Adipose tissue (tissue), 3 donors: Measurements from ENCODE around the gene SLX9. TPM values are rescaled to one million over a fixed set of nuclear protein-coding genes. Genes with fewer than 3 reads are reported as not detected.

Experiments
- H3K27ac ChIP-seq: one replicate; pipeline ENCODE4 v1.5.1; 2013; ENCODE audit warnings: low read depth, low read length
- WGBS, 3 donors: extraction: QIAGEN DNeasy Blood & Tissue Kit; methylation state at CpG; one replicate each; pipeline ENCODE4 v1.1.7; 2013; 5-methylcytosine and 5-hydroxymethylcytosine counted together
- polyA plus RNA-seq, 3 donors: library from polyadenylated mRNA; stranded (reverse); fragments of 200-250 nt; gene quantifications; one replicate each; pipeline ENCODE4 v1.2.3, GENCODE V29; 2013
- donor health status: healthy with polysubstance abuse.
- donor health status: Bipolar disorder and iron deficiency.
- donor health status: healthy.

The SLX9 gene
- polyA plus RNA-seq, 3 donors: 14.1 to 43.6 (median 24.6) TPM

DNA sequence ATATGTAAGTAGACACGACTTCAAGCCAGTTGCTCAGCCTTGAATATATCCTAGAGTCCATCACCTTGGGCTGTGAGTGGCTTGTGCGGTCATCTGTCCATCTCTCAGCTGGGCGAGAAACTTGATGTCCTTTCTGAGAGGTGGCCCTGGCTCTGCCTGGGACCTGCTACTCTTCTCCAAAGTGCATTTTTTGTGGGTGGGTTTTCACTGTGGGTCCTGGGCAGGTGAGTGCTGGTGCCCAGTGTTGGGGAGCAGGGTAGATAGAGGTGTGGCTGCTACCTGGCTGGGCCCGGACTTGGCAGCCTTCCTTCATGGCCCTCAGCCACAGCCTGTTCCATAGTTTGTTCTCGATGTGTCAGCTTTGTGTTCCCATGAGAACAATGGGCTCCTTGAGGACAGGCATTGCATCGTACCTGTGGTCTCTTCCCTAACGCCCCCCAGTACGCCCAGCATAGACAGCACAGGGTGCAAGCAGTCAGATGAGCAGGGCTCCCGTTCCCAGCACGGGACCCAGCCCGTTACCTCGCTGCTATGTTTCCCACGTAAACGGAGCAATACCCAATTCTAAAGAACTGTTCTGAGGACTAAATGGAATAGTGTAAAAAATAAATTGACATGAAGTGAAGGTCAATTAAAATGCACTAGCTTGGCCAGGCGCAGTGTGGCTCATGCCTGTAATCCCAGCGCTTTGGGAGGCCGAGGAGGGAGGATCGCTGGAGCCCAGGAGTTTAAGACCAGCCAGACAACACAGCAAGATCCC lies 877 bp upstream of the SLX9 start:
- H3K27ac ChIP-seq: no peak overlapping the region
- 74 to 86% (median 84%) methylated on average over 18 of the region's 18 CpGs for WGBS, 3 donors

- 0 to 1% (median 0%) methylated on average over 46 to 53 of the region's 53 CpGs for WGBS, 3 donors
- H3K27ac ChIP-seq: no peak overlapping the region
Observed at GRCh38 chr21:44940116-44940631, 345 bp downstream of the SLX9 start.

DNA sequence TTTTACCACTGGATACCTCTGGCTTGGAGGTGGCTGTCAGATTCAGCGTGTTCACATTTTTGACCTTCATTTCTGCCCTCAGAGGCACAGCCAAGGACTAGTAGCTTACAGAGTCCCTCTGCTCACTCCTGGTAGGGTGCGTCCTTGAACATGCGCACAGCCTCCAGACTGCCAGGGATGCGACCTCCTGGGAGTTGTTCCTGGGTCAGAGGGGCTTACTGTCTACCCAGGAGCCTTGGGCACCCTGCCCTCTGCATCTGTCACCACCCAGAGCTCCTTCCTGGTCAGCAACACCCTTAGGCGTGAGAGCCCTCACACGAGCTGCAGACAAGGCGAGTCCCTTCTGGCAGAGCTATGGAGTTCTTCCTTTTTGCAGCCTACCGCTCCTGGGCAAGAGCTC lies 1.7 kb downstream of the SLX9 start:
- H3K27ac ChIP-seq: no peak overlapping the region
- WGBS, 3 donors: 81 to 88% (median 88%) methylated on average over 8 of the region's 8 CpGs

DNA sequence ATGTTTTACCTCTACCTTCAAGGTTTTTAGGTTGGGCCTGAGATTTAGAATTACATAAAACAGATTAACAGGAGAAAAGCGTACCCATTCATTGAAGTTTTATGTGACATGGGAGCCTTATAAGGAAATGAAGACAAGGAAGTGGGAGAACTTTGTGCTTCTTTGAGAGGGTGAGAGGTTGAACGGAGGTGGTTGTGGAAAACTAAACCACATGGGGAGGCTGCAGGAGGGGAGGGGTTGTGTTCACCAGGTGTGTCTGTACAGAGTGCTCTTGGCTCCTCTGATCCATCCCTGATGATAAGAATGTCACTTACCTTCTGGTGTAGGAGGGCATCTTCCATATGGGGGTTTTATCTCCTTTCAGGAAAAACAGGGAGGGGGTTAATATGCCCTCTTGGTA lies 2.7 kb downstream of the SLX9 start:
- WGBS, 3 donors: 84 to 93% (median 87%) methylated on average over 2 of the region's 2 CpGs
- no peak overlapping the region for H3K27ac ChIP-seq

DNA sequence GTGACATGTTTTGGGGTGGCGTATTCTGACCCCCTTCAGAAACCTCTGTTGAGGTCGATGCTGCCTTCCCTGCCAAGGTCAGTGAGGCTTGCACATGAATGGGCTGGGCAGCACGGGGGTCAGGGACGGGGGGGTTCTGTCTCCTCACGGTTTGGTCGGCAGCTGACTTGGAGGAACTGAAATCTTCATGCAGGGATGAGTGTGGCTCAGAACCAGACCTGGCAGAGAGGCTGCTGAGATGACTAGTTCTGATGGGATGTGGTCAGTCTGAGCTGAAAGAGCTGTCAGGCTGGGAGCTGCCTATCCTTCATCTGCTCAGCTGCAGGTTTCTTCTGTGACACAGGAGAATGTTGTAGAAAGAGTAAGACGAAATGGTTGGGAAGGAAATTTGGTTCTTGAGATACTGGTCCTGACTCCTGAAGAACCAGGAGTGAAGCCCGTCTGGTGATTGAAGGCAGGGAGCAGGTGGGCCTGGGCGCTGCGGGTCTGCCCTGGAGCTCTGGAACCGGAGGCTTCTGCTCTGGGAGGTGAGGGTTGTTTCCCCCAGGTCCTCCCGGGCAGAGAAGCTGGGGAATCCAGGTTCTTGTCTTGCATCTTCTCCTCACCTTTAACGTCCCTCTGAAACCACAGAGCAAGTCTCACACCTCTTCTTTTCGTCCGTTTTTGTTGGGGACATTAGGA lies 3.3 kb downstream of the SLX9 start:
- 84 to 92% (median 90%) methylated on average over 15 of the region's 15 CpGs for WGBS, 3 donors
- H3K27ac ChIP-seq: no peak overlapping the region

DNA sequence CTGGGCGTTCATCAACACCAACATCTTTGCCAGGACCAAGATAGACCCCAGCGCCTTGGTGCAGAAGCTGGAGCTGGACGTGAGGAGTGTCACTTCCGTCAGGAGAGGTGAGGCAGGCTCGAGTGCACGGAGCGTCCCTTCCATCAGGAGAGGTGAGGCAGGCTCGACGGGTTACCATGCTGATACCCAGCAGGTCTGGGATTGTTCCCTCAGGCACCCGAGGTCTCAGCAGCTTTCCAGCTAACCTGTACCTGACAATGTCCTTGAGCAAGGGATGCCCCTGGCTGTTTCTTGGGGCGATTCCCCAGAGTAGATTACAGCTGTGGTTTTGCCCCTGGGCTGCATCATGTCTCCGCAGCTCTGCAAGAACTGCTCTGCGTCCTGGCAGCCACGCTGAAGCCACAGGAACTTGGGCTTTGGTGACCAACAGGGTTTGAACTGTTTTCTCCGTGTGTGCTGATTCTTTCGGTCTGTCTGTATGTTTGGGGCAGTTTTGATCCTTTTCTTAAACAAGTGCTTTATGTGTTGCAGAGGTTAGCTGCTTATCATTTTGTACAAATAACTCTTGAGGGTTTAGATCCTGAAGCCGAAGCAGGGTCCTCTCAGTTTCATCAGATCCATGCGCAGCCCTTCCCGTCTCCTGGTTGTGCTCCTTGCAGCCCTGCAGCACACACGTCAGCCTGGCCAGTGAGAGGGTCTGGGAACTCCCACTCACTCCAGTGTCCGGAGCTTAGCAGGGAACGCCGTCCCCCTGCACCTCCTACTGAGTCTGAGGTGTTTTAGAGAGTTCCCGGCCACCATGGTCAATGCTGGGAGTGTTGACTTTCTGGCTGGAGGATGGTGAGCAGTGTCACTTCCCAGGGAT lies 4.1 kb downstream of the SLX9 start:
- WGBS, 3 donors: 89 to 91% (median 91%) methylated on average over 24 of the region's 24 CpGs
- H3K27ac ChIP-seq: no peak overlapping the region

DNA sequence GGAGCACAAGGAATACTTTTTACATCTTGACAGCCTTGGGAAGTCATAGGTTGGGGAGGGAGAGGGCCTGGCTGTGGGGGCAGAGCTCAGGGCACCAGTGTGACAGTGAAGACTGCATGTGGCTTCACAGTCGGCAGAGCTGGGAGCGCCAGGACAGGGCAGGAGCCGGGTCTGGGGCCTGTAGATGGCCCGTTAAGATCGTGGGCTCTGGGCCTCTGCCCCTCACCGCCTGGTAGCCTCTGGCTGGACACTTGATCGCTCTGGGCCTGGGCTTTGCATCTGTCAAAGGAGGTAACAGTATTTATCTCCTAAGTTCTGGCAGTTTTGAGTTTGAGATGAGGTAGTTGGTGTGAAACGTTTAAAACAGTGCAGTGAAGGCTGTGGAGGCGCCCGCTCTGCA lies 4.8 kb downstream of the SLX9 start:
- no peak overlapping the region for H3K27ac ChIP-seq
- 90 to 93% (median 93%) methylated on average over 10 of the region's 10 CpGs for WGBS, 3 donors

DNA sequence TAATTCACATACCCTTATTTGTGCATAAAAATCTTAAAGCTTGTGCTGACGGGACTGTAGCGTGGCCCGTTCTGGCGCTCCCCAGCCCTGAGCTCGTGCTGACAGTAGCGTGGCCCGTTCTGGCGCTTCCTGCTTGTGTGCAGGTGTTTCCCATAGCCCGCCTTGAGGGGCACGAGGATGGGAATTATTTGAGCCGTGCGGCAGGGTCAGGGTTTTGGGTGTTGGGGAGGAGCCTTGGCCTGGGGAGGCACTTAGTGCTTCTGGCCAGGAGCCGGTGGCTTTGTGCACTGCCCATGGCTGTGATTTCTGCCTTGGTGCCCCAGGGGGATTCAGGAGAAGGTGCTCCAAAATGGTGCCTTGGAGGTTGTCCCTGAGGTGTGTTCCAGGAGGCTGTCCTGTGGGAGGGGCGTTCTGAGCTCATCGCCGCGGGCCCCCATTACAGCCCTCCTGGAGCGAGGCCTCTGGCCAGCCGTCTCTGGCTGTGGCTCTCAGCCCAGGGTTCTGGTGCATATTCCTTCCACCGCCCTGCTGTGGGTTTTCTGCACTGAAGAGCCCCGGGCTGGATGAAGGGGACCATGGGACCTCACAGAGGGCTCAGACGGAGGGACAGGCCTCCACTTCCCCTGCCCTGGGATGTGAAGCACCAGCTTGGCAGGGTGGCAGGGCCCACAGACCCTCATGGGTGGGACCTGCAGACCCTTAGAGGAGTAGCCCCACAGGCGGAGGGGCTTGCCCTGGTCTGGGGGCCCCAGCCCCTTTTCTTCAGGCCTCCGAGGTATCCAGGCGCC lies 6.6 kb downstream of the SLX9 start:
- no peak overlapping the region for H3K27ac ChIP-seq
- WGBS, 3 donors: 75 to 90% (median 76%) methylated on average over 24 to 25 of the region's 25 CpGs

- no peak overlapping the region for H3K27ac ChIP-seq
- WGBS, 3 donors: 66 to 87% (median 86%) methylated on average over 22 of the region's 22 CpGs
Observed at GRCh38 chr21:44947111-44947929, 7.5 kb downstream of the SLX9 start.

DNA sequence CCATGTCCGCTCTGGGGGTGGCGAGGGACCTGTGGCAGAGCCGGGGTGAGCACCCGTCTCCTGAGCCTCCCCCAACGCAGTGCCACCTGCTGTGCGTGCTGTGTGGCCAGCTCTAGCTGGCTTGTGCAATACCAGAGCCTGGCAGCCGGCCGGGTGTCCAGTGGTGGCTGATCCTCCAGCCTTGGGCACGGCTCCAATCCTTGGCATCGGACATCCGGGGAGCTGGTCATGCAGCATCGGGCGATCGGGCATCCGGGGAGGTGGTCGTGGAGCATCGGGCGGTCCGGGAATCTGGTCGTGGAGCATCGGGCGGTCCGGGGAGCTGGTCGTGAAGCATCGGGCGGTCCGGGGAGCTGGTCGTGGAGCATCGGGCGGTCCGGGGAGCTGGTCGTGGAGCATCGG lies 8.1 kb downstream of the SLX9 start:
- H3K27ac ChIP-seq: no peak overlapping the region
- 82 to 91% (median 90%) methylated on average over 29 to 33 of the region's 33 CpGs for WGBS, 3 donors

GRCh38 chr21:44948426-44949120 lies 8.7 kb downstream of the SLX9 start:
- H3K27ac ChIP-seq: no peak overlapping the region

GRCh38 chr21:44949161-44949778 lies 9.4 kb downstream of the SLX9 start:
- WGBS, 3 donors: 74 to 84% (median 81%) methylated on average over 27 to 30 of the region's 30 CpGs
- no peak overlapping the region for H3K27ac ChIP-seq

More at GRCh38 chr21:44948426-44949120, 8.7 kb downstream of the SLX9 start:
- 82 to 88% (median 83%) methylated on average over 16 of the region's 16 CpGs for WGBS, 3 donors

- WGBS, 3 donors: 8 to 14% (median 12%) methylated on average over 10 of the region's 10 CpGs
- no peak overlapping the region for H3K27ac ChIP-seq
Observed at GRCh38 chr21:44949779-44950198, 10.0 kb downstream of the SLX9 start.

GRCh38 chr21:44950351-44950750 lies 10.5 kb downstream of the SLX9 start:
- 90 to 94% (median 92%) methylated on average over 18 of the region's 18 CpGs for WGBS, 3 donors
- no peak overlapping the region for H3K27ac ChIP-seq

GRCh38 chr21:44951186-44951915 lies 11.5 kb downstream of the SLX9 start:
- no peak overlapping the region for H3K27ac ChIP-seq
- WGBS, 3 donors: 93 to 96% (median 95%) methylated on average over 31 of the region's 31 CpGs
